Endodermal cell (in vitro differentiated cells): ENCODE measurements around the gene CAB39. TPM values are rescaled to one million over a fixed set of nuclear protein-coding genes. Genes with fewer than 3 reads are reported as not detected.
"Not testable (repeated sequence)": the region's sequence is repeated elsewhere in the genome, so short reads cannot be mapped to it uniquely, and the experiment has no call there.

ENCODE experiments used
- DNase-seq: peaks from one replicate; pipeline ENCODE4 v3.0.0-alpha.2; 2017
- H3K27ac ChIP-seq: 2 replicates; pipeline ENCODE4 v1.5.1; 2013; ENCODE audit warnings: mild to moderate bottlenecking, low read depth, low read length, moderate library complexity
- H3K27me3 ChIP-seq: 2 replicates; pipeline ENCODE4 v1.6.1; 2013; ENCODE audit warnings: mild to moderate bottlenecking, low read length, moderate library complexity; ENCODE audit not compliant: insufficient read depth, control insufficient read depth, poor library complexity, severe bottlenecking
- H3K36me3 ChIP-seq: 2 replicates; pipeline ENCODE4 v1.7.0; 2013; ENCODE audit warnings: mild to moderate bottlenecking, low read length, moderate library complexity; ENCODE audit not compliant: control insufficient read depth, insufficient read depth
- H3K4me1 ChIP-seq: one replicate; pipeline ENCODE4 v1.7.0; 2013; ENCODE audit warnings: low read length; ENCODE audit not compliant: control insufficient read depth, insufficient read depth
- H3K4me3 ChIP-seq: 2 replicates; pipeline ENCODE4 v1.5.1; 2013; ENCODE audit warnings: mild to moderate bottlenecking, low read length, moderate library complexity
- H3K9ac ChIP-seq: 2 replicates; pipeline ENCODE4 v1.6.1; 2013; ENCODE audit warnings: mild to moderate bottlenecking, low read length, moderate library complexity; ENCODE audit not compliant: poor library complexity, severe bottlenecking; ENCODE audit errors: extremely low read depth
- H3K9me3 ChIP-seq: 2 replicates; pipeline ENCODE4 v1.6.1; 2013; ENCODE audit warnings: mild to moderate bottlenecking, low read length, moderate library complexity; ENCODE audit not compliant: control insufficient read depth
- H3K27ac Mint-ChIP-seq: 2 replicates; pipeline ENCODE4 v1.8.0; 2020; ENCODE audit warnings: mixed read lengths
- H3K27me3 Mint-ChIP-seq: 2 replicates; pipeline ENCODE4 v1.8.0; 2021; ENCODE audit warnings: mild to moderate bottlenecking, mixed read lengths; ENCODE audit not compliant: insufficient read depth
- H3K36me3 Mint-ChIP-seq: 2 replicates; pipeline ENCODE4 v1.8.0; 2020; ENCODE audit warnings: low read depth, mixed read lengths
- H3K4me1 Mint-ChIP-seq: 2 replicates; pipeline ENCODE4 v1.8.0; 2020; ENCODE audit warnings: mixed read lengths
- H3K4me3 Mint-ChIP-seq: 2 replicates; pipeline ENCODE4 v1.8.0; 2020; ENCODE audit warnings: mild to moderate bottlenecking, moderate library complexity, mixed read lengths
- H3K9me3 Mint-ChIP-seq: 2 replicates; pipeline ENCODE4 v1.8.0; 2020; ENCODE audit warnings: mild to moderate bottlenecking, mixed read lengths
- WGBS, 2 experiments: methylation state at CpG; one replicate each; pipeline versions ENCODE4 v1.1.5 to v1.1.7; 2013; ENCODE audit warnings: missing lambda C conversion rate in 2 of 2, mixed read lengths in 1 of 2; ENCODE audit not compliant: insufficient coverage in 1 of 2, insufficient read length in 1 of 2; 5-methylcytosine and 5-hydroxymethylcytosine counted together
- total RNA-seq, 2 donors: library from RNA; stranded (reverse); fragmentation: NEBNext Ultra II Directional in 1 of 2; extraction: Animal tissue kit (Norgen Biotek cat#: 25700) in 1 of 2; gene quantifications; 2 replicates in 1 of 2; 3 replicates in 1 of 2; pipeline ENCODE4 v1.2.1, GENCODE V29; 2021
- TF ChIP-seq, protein P1 (sequence below): fragments of 200-600 bp; sonication (generic); conservative IDR thresholded peaks from 2 replicates; pipeline ENCODE4 v1.5.0; 2021; ENCODE audit warnings: antibody characterized with exemption, mild to moderate bottlenecking

The CAB39 gene
- total RNA-seq, 2 donors from 2014 or later, result 41.4 to 48.4 TPM

- Mint-ChIP-seq H3K27ac (peak overlapping the region; percentile 67), H3K27me3 (no peaks in the 10 kb centered on the region), H3K4me1 (peaks cover 42% of the 10 kb centered on the region), H3K9me3 (no peaks in the 10 kb centered on the region), H3K4me3 (peak overlapping the region; percentile 10), H3K36me3 (peaks cover 32% of the 10 kb centered on the region)
- no peak overlapping the region for H3K9ac ChIP-seq
- no peak for DNase-seq
- H3K4me1 ChIP-seq, result peaks cover 11% of the 10 kb centered on the region
- no peaks in the 10 kb centered on the region for H3K27me3 ChIP-seq
- WGBS, 2 experiments, result 82% methylated on average over 1 of the region's 1 CpG; no CpG with 5 or more reads in 1 of the 2 experiments
- H3K27ac ChIP-seq, result no peak overlapping the region
- H3K36me3 ChIP-seq, result peaks cover 34% of the 10 kb centered on the region
- no peak overlapping the region for H3K4me3 ChIP-seq
- TF ChIP-seq, protein P1, sequence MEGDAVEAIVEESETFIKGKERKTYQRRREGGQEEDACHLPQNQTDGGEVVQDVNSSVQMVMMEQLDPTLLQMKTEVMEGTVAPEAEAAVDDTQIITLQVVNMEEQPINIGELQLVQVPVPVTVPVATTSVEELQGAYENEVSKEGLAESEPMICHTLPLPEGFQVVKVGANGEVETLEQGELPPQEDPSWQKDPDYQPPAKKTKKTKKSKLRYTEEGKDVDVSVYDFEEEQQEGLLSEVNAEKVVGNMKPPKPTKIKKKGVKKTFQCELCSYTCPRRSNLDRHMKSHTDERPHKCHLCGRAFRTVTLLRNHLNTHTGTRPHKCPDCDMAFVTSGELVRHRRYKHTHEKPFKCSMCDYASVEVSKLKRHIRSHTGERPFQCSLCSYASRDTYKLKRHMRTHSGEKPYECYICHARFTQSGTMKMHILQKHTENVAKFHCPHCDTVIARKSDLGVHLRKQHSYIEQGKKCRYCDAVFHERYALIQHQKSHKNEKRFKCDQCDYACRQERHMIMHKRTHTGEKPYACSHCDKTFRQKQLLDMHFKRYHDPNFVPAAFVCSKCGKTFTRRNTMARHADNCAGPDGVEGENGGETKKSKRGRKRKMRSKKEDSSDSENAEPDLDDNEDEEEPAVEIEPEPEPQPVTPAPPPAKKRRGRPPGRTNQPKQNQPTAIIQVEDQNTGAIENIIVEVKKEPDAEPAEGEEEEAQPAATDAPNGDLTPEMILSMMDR, result no peak
- H3K9me3 ChIP-seq, result peaks cover 8% of the 10 kb centered on the region
Observed at GRCh38 chr2:230721712-230722111, 9.1 kb downstream of the CAB39 start.

- WGBS, 2 experiments, result 96 to 100% methylated on average over 4 of the region's 4 CpGs
- Mint-ChIP-seq H3K27ac (peak overlapping the region; percentile 52), H3K36me3 (peaks cover 32% of the 10 kb centered on the region), H3K4me1 (peaks cover 37% of the 10 kb centered on the region), H3K27me3 (no peaks in the 10 kb centered on the region), H3K9me3 (no peaks in the 10 kb centered on the region), H3K4me3 (no peak overlapping the region)
- Histone ChIP-seq H3K27ac (no peak overlapping the region), H3K27me3 (no peaks in the 10 kb centered on the region), H3K4me1 (peaks cover 10% of the 10 kb centered on the region), H3K4me3 (no peak overlapping the region), H3K9me3 (peaks cover 8% of the 10 kb centered on the region), H3K36me3 (peaks cover 34% of the 10 kb centered on the region), H3K9ac (no peak overlapping the region)
- TF ChIP-seq, protein P1, result no peak
- DNase-seq, result no peak
Observed at GRCh38 chr2:230722207-230722885, 9.7 kb downstream of the CAB39 start.

GRCh38 chr2:230723363-230723762 is 10.7 kb downstream of the CAB39 start:
- Mint-ChIP-seq H3K4me1 (peaks cover 27% of the 10 kb centered on the region), H3K27ac (peak overlapping the region; percentile 18), H3K4me3 (no peak overlapping the region), H3K9me3 (no peaks in the 10 kb centered on the region), H3K27me3 (no peaks in the 10 kb centered on the region), H3K36me3 (peaks cover 32% of the 10 kb centered on the region)
- TF ChIP-seq, protein P1, result no peak
- Histone ChIP-seq H3K36me3 (peaks cover 34% of the 10 kb centered on the region), H3K9ac (no peak overlapping the region), H3K4me1 (peaks cover under 1% of the 10 kb centered on the region), H3K4me3 (no peak overlapping the region), H3K27ac (no peak overlapping the region), H3K9me3 (peaks cover 8% of the 10 kb centered on the region), H3K27me3 (no peaks in the 10 kb centered on the region)
- no peak for DNase-seq
- 83 to 90% methylated on average over 1 to 2 of the region's 2 CpGs for WGBS, 2 experiments

- peaks cover 31% of the 10 kb centered on the region for H3K36me3 Mint-ChIP-seq
- H3K27me3 Mint-ChIP-seq, H3K9me3 ChIP-seq, H3K9ac ChIP-seq, H3K4me3 ChIP-seq, DNase-seq, H3K4me3 Mint-ChIP-seq, H3K27ac ChIP-seq, H3K27me3 ChIP-seq, H3K4me1 ChIP-seq, H3K9me3 Mint-ChIP-seq, H3K27ac Mint-ChIP-seq: not testable (repeated sequence)
- 95 to 97% methylated on average over 12 to 13 of the region's 14 CpGs for WGBS, 2 experiments
- H3K4me1 Mint-ChIP-seq, result peaks cover 18% of the 10 kb centered on the region
- H3K36me3 ChIP-seq, result peaks cover 32% of the 10 kb centered on the region
Observed at GRCh38 chr2:230724957-230725356, 12.3 kb downstream of the CAB39 start.
